IPS-15b (cell line): ENCODE data around the gene IGFLR1.
"Not testable (repeated sequence)": the region's sequence is repeated elsewhere in the genome, so short reads cannot be mapped to it uniquely, and the experiment has no call there.

Experiments
- H3K27me3 ChIP-seq: one replicate; pipeline ENCODE4 v1.6.1; 2013; ENCODE audit warnings: low read length; ENCODE audit not compliant: control insufficient read depth, insufficient read depth
- H3K36me3 ChIP-seq: one replicate; pipeline ENCODE4 v1.6.1; 2013; ENCODE audit warnings: low read length; ENCODE audit not compliant: control insufficient read depth, insufficient read depth
- H3K4me1 ChIP-seq: one replicate; pipeline ENCODE4 v1.6.1; 2013; ENCODE audit warnings: mild to moderate bottlenecking, low read length; ENCODE audit not compliant: control insufficient read depth, insufficient read depth
- H3K4me3 ChIP-seq: one replicate; pipeline ENCODE4 v1.5.1; 2013; ENCODE audit warnings: low read depth, low read length
- H3K9ac ChIP-seq: one replicate; pipeline ENCODE4 v1.6.1; 2013; ENCODE audit warnings: low read depth, mild to moderate bottlenecking, low read length
- H3K9me3 ChIP-seq: one replicate; pipeline ENCODE4 v1.6.1; 2013; ENCODE audit warnings: mild to moderate bottlenecking, low read length; ENCODE audit not compliant: control insufficient read depth, insufficient read depth

The IGFLR1 gene

DNA sequence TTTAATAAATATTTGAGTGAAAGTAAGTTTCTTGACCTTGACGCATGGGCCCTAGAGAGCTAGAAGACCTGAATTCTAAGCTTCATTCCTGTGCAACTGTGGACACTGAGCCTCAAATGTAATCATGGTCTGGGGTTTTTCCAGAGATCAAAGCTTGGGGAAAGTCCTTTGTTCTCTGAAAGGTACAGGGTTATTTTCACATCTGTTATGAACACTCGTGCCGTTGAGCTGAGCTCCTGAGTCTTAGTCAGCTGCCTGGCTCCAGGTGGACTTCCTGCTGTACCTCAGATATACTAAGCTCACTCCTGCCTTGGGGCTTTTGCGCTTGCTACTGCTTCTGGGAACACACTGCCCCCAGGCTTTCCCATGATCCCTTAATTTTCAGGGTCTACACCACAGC lies 45.4 kb downstream of the IGFLR1 start:
- no peaks in the 10 kb centered on the region for H3K27me3 ChIP-seq
- no peak overlapping the region for H3K4me3 ChIP-seq
- H3K36me3 ChIP-seq: no peaks in the 10 kb centered on the region
- no peaks in the 10 kb centered on the region for H3K4me1 ChIP-seq
- H3K9ac ChIP-seq: no peak overlapping the region
- no peaks in the 10 kb centered on the region for H3K9me3 ChIP-seq

DNA sequence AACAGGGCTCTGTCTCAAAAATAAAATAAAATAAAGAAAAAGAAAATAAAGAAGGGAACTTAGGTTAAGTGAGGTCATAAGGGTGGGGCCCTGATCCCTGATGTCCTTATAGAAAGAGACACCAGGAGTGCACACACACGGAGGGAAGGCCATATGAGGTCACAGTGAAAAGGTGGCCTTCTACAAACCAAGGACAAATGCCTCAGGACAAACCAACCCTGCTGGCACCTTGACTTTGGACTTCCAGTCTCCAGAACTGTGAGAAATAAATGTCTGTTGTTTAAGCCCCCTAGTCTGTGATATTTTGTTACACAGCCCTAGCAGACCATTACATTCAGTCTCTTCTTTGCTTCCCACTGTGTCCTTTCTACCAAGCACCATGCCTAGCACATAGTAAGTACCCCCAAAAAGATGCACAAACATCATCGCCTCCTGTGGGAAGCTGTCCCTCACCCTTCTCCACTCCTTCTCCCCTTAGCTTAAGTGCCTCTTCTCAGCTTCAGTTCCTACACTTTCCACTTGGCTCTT lies 46.3 kb downstream of the IGFLR1 start:
- no peaks in the 10 kb centered on the region for H3K9me3 ChIP-seq
- no peaks in the 10 kb centered on the region for H3K27me3 ChIP-seq
- H3K4me3 ChIP-seq: no peak overlapping the region
- no peak overlapping the region for H3K9ac ChIP-seq
- H3K4me1 ChIP-seq: no peaks in the 10 kb centered on the region
- no peaks in the 10 kb centered on the region for H3K36me3 ChIP-seq

DNA sequence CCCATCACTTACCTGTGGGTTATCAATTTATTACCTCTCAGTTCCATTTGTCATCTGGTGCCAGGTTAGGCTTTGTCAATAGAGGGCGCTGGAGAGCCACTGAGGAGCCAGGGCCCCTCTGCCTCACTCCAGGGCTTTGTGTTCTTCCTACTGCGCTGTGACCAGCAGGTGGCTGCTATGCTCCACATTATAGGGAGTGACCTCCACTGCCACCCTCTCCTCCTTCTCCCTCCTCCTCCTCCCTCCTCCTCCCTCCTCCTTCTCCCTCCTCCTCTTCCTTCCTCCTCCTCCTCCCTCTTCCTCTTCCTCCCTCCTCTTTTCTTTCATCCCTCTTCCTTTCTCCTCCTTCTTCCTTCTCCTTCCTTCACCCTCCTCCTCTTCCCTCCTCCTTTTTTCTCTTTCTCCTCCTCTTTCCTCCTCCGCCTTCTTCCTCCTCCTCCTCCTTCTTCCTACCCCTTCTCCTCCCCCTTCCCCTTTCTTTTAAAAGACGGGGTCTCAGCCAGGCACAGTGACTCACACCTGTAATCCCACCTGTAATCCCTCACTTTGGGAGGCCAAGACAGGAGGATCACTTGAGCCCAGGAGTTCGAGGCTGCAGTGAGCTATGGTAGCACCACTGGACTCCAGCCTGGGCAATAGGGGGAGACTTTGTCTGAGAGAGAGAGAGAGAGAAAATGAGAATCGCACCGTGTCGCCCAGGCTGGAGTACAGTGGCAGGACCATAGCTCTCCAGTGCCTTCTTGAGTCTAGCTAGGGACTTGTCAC lies 48.2 kb downstream of the IGFLR1 start:
- no peaks in the 10 kb centered on the region for H3K27me3 ChIP-seq
- no peaks in the 10 kb centered on the region for H3K36me3 ChIP-seq
- H3K4me1 ChIP-seq: no peaks in the 10 kb centered on the region
- no peak overlapping the region for H3K4me3 ChIP-seq
- no peak overlapping the region for H3K9ac ChIP-seq
- no peaks in the 10 kb centered on the region for H3K9me3 ChIP-seq

DNA sequence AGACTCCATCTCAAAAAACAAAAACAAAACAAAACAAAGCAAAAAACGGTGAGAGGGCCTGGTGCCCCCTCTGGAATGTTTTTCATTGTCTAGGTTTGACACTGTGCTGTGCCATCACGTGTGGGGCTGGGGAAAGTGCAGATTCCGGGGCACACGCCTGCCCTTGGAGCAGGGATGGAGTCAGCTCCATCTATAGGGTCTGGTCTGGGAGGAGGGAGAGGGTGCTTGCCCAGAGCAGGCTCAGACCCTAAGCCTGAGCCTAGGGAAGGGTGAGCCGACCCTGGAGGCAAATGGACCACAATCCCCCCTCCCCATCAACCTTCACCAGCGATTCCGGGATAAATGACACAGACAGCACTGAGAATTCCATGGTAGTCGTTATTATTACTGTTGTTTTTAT lies 48.8 kb downstream of the IGFLR1 start:
- Histone ChIP-seq H3K27me3 (no peaks in the 10 kb centered on the region), H3K4me3 (no peak overlapping the region), H3K9ac (no peak overlapping the region)

DNA sequence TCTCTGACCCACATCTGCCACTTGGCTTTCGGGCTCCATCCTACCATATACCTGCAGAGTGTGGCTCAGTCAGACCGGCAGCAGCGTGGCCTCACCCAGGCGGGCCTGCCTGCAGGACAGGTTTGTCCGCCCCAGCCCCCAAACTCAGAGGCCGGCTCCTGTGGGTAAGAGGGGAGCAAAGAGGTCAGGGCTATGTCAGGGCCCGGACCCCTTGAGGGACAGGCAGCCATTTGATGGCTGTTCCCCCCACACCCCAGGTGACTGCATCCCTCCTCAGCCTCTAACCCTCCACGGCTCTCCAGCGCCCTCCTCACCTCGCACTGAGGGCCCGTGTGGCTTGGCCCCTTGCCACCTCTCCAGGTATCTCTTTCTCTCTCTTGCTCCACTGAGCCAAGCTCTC lies 50.2 kb downstream of the IGFLR1 start:
- Histone ChIP-seq H3K4me3 (no peak overlapping the region), H3K9me3 (no peaks in the 10 kb centered on the region), H3K27me3 (no peaks in the 10 kb centered on the region), H3K36me3 (no peaks in the 10 kb centered on the region), H3K4me1 (no peaks in the 10 kb centered on the region), H3K9ac (no peak overlapping the region)

More for the DNA sequence above, 48.8 kb downstream of the IGFLR1 start:
- no peaks in the 10 kb centered on the region for H3K9me3 ChIP-seq
- no peaks in the 10 kb centered on the region for H3K4me1 ChIP-seq
- H3K36me3 ChIP-seq: no peaks in the 10 kb centered on the region

DNA sequence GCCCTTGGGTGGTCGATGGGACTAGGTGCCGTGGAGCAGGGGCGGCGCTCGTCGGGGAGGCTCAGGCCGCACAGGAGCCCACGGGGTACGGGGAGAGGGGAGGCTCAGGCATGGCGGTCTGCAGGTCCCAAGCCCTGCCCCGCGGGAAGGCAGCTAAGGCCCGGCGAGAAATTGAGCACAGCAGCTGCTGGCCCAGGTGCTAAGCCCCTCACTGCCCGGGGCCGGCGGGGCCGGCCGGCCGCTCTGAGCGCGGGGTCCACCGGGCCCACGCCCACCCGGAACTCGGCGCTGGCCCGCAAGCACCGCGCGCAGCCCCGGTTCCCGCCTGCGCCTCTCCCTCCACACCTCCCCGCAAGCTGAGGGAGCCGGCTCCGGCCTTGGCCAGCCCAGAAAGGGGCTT lies 51.1 kb downstream of the IGFLR1 start:
- H3K27me3 ChIP-seq, H3K9me3 ChIP-seq, H3K9ac ChIP-seq, H3K4me1 ChIP-seq, H3K4me3 ChIP-seq, H3K36me3 ChIP-seq: not testable (repeated sequence)

DNA sequence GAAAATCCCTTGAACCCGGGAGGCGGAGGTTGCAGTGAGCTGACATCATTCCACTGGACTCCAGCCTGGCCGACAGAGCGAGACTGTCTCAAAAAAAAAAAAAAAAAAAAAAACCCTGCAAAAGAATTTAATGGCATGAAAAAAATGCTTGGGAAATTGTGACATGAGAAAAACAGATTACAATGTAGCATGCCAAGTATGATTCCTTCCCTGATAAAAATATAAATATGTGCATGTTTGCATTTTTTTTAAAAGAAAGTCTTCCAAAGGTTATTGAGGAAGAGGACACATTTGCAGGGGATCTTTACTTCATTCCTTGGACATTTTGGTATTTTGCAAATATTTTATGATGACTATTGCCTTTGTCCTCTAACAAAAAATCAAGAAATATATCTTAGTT lies 52.4 kb downstream of the IGFLR1 start:
- Histone ChIP-seq H3K9ac (no peak overlapping the region), H3K4me1 (no peaks in the 10 kb centered on the region), H3K4me3 (no peak overlapping the region), H3K27me3 (no peaks in the 10 kb centered on the region), H3K36me3 (no peaks in the 10 kb centered on the region), H3K9me3 (no peaks in the 10 kb centered on the region)
